Spleen (tissue), 7 donors: Measurements from ENCODE around the gene SEMA4A.
"Not testable (repeated sequence)": the region's sequence is repeated elsewhere in the genome, so short reads cannot be mapped to it uniquely, and the experiment has no call there.

ENCODE experiments used
- POLR2A ChIP-seq, 3 donors: fragments of 450-650 bp; IDR thresholded peaks; one replicate each; pipeline ENCODE4 v1.5.1; 2017; ENCODE audit warnings: antibody characterized with exemption in 3 of 3, mild to moderate bottlenecking in 1 of 3
- POLR2AphosphoS5 ChIP-seq, 3 donors: sonication (generic); formaldehyde crosslinking; IDR thresholded peaks; one replicate each; pipeline ENCODE4 v1.5.1; 2017; ENCODE audit warnings: antibody characterized with exemption in 3 of 3
- TF ChIP-seq, protein P1 (sequence below), 11 experiments: fragments of 200-600 bp in 7 of 11; fragments of 450-650 bp in 4 of 11; sonication (generic) in 4 of 11; IDR thresholded peaks in 8 of 11; conservative IDR thresholded peaks in 3 of 11; 1 replicate in 7 of 11; 2 replicates in 4 of 11; pipeline versions ENCODE4 v1.4.0 to v1.8.0; 2016 to 2021; ENCODE audit warnings: antibody characterized with exemption in 11 of 11, inconsistent platforms in 4 of 11, mild to moderate bottlenecking in 1 of 11
- donor health status: DM: no; HTN: no; CAD: no; lungs with moderate emphysema.
- donor health status: DM: no; HTN: no; CAD: no.
- donor health status: DM: no; HTN: no; CAD: no.

DNA sequence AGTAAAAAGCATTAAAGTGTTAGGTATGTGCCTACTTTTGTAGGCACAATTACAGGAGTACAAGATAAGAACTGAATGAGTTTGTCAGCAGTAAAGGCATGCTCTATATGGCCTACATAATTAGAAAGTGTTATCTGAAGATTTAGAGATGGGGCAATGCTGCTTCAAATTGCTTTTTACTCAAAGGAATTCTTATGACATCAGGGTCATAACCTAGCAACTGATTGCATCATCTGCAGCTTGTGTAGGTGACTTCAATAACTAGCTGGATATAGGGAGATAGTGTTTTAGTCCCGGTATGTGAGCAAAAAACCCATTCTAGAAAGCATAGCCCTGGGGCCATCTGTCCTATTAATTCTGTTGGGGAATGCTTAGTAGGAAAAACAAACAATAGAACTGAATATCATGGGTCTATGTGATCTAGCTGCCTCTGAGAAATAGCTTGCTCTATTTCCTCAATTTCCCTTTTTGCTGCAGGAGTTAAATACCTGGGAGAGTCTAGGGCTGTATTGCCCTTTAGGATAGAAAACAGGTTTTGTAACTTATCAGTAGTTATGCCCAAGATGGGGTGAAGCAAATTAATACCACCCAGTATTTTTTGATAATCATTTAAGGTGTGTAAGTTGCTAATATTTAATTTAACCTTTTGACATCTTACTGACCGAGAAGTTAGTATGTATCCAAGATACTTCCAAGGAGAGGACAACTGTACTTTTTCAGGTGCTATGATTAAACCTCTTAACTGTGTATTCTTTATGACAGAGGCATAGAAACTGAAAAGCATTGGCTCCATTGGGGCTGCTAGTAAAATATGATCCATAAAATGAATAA lies 33.2 kb downstream of the SEMA4A start:
- TF ChIP-seq, protein P1, sequence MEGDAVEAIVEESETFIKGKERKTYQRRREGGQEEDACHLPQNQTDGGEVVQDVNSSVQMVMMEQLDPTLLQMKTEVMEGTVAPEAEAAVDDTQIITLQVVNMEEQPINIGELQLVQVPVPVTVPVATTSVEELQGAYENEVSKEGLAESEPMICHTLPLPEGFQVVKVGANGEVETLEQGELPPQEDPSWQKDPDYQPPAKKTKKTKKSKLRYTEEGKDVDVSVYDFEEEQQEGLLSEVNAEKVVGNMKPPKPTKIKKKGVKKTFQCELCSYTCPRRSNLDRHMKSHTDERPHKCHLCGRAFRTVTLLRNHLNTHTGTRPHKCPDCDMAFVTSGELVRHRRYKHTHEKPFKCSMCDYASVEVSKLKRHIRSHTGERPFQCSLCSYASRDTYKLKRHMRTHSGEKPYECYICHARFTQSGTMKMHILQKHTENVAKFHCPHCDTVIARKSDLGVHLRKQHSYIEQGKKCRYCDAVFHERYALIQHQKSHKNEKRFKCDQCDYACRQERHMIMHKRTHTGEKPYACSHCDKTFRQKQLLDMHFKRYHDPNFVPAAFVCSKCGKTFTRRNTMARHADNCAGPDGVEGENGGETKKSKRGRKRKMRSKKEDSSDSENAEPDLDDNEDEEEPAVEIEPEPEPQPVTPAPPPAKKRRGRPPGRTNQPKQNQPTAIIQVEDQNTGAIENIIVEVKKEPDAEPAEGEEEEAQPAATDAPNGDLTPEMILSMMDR (IDR thresholded peaks at IDR 0.05 in 8 of 11, conservative IDR thresholded peaks at IDR 0.05 in 3 of 11) = not testable (repeated sequence)
- TF ChIP-seq POLR2AphosphoS5, POLR2A (IDR thresholded peaks at IDR 0.05): not testable (repeated sequence)
